H1 (cell line): Measurements from ENCODE around the gene ISY1. TPM values are rescaled to one million over a fixed set of nuclear protein-coding genes. Genes with fewer than 3 reads are reported as not detected.

ENCODE experiments used
- CTCF ChIA-PET: fragments of 300-600 bp; sonication (Branson Sonifier 250); formaldehyde crosslinking; loops from one replicate; lab custom pipeline; 2021; ENCODE audit not compliant: partially characterized antibody; lab: Charles Lee
- POLR2A ChIA-PET: fragments of 300-600 bp; sonication (Branson Sonifier 250); formaldehyde crosslinking; loops from one replicate; lab custom pipeline; 2021; ENCODE audit warnings: inconsistent platforms; ENCODE audit not compliant: partially characterized antibody; lab: Charles Lee
- DNase-seq, 2 experiments: peaks; one replicate each; pipeline versions ENCODE4 v3.0.0 to v3.0.0-alpha.2; 2010 to 2022; ENCODE audit warnings: low spot score in 2 of 2, low read depth in 1 of 2, mixed read lengths in 1 of 2
- FAIRE-seq: peaks from 2 replicates; lab custom pipeline; 2011; peaks lifted over from hg19 to GRCh38; lab: Jason Lieb, UNC
- H2AFZ ChIP-seq: 2 replicates; pipeline ENCODE4 v1.8.1; 2012; ENCODE audit warnings: low read length, inconsistent platforms
- H2AK5ac ChIP-seq: 2 replicates; pipeline ENCODE4 v1.6.1; 2013; ENCODE audit warnings: low read depth, low read length
- H2BK120ac ChIP-seq: replicated peaks from 2 replicates; pipeline ENCODE3; 2013; ENCODE audit warnings: low read depth, low read length, inconsistent platforms
- H2BK12ac ChIP-seq: 2 replicates; pipeline ENCODE4 v1.6.1; 2013; ENCODE audit warnings: low read depth, low read length
- H2BK15ac ChIP-seq: 2 replicates; pipeline ENCODE4 v1.6.1; 2013; ENCODE audit warnings: low read length
- H2BK20ac ChIP-seq: 2 replicates; pipeline ENCODE4 v1.6.1; 2013; ENCODE audit warnings: low read length
- H2BK5ac ChIP-seq: 2 replicates; pipeline ENCODE4 v1.6.1; 2013; ENCODE audit warnings: low read depth, low read length
- H3K14ac ChIP-seq: 2 replicates; pipeline ENCODE4 v1.6.1; 2013; ENCODE audit warnings: inconsistent platforms; ENCODE audit not compliant: insufficient read length
- H3K18ac ChIP-seq: 2 replicates; pipeline ENCODE4 v1.6.1; 2013; ENCODE audit warnings: low read length; ENCODE audit errors: extremely low read depth
- H3K23ac ChIP-seq: 2 replicates; pipeline ENCODE4 v1.6.1; 2013; ENCODE audit warnings: inconsistent platforms; ENCODE audit not compliant: insufficient read length
- H3K23me2 ChIP-seq: 2 replicates; pipeline ENCODE4 v1.6.1; 2013; ENCODE audit warnings: low read depth, low read length
- H3K27ac ChIP-seq: 2 replicates; pipeline ENCODE4 v1.6.1; 2011; ENCODE audit warnings: low read depth, low read length, inconsistent platforms
- H3K27me3 ChIP-seq, 4 experiments: replicated peaks in 1 of 4; 1 replicate in 1 of 4; 2 replicates in 3 of 4; pipeline versions ENCODE4 v1.6.1 to v1.8.1; 2011 to 2013; ENCODE audit warnings: low read length in 3 of 4, mild to moderate bottlenecking in 3 of 4, inconsistent platforms in 2 of 4, mixed read lengths in 2 of 4, moderate library complexity in 1 of 4; ENCODE audit not compliant: control insufficient read depth in 3 of 4, insufficient read depth in 3 of 4; ENCODE audit errors: extremely low read depth in 1 of 4
- H3K36me3 ChIP-seq, 4 experiments: 2 replicates each; pipeline versions ENCODE4 v1.6.1 to v1.8.1; 2011 to 2013; ENCODE audit warnings: mild to moderate bottlenecking in 4 of 4, low read length in 3 of 4, moderate library complexity in 2 of 4, control low read depth in 1 of 4, inconsistent platforms in 1 of 4; ENCODE audit not compliant: insufficient read depth in 4 of 4, control insufficient read depth in 2 of 4
- H3K4ac ChIP-seq: replicated peaks from 2 replicates; pipeline ENCODE3; 2013; ENCODE audit warnings: low read length, low read depth, mixed read lengths, inconsistent platforms; ENCODE audit not compliant: insufficient read length
- H3K4me1 ChIP-seq, 4 experiments: replicated peaks in 1 of 4; 1 replicate in 1 of 4; 2 replicates in 3 of 4; pipeline versions ENCODE4 v1.6.1 to v1.8.1; 2011 to 2013; ENCODE audit warnings: low read length in 3 of 4, inconsistent platforms in 2 of 4, mixed read lengths in 1 of 4; ENCODE audit not compliant: insufficient read depth in 4 of 4, control insufficient read depth in 3 of 4
- H3K4me2 ChIP-seq, 2 experiments: 2 replicates each; pipeline versions ENCODE4 v1.6.1 to v1.8.1; 2011 to 2013; ENCODE audit warnings: low read depth in 2 of 2, low read length in 2 of 2, control low read depth in 1 of 2, inconsistent platforms in 1 of 2, mild to moderate bottlenecking in 1 of 2; ENCODE audit not compliant: insufficient read depth in 1 of 2
- H3K4me3 ChIP-seq, 4 experiments: fragments of 200-600, 300-600 bp in 1 of 4; sonication (generic), shearing (Covaris generic), sonication (Bioruptor Twin) in 1 of 4; 2 replicates each; pipeline versions ENCODE4 v1.5.1 to v1.8.1; 2011 to 2016; ENCODE audit warnings: low read length in 4 of 4, low read depth in 3 of 4, control low read depth in 2 of 4, inconsistent platforms in 2 of 4, mild to moderate bottlenecking in 2 of 4, mixed read lengths in 1 of 4, moderate library complexity in 1 of 4; ENCODE audit not compliant: insufficient read depth in 2 of 4; ENCODE audit errors: extremely low read depth in 1 of 4
- H3K56ac ChIP-seq: replicated peaks from 2 replicates; pipeline ENCODE3; 2013; ENCODE audit warnings: low read depth, mild to moderate bottlenecking, mixed read lengths, low read length, inconsistent platforms; ENCODE audit not compliant: insufficient read length
- H3K79me1 ChIP-seq: 2 replicates; pipeline ENCODE4 v1.6.1; 2013; ENCODE audit warnings: low read depth, low read length, control low read depth
- H3K79me2 ChIP-seq, 2 experiments: 2 replicates each; pipeline versions ENCODE4 v1.6.1 to v1.8.1; 2012 to 2013; ENCODE audit warnings: low read length in 2 of 2, mild to moderate bottlenecking in 2 of 2, inconsistent platforms in 1 of 2; ENCODE audit not compliant: insufficient read depth in 2 of 2, control insufficient read depth in 1 of 2
- H3K9ac ChIP-seq, 4 experiments: replicated peaks in 1 of 4; 1 replicate in 1 of 4; 2 replicates in 3 of 4; pipeline versions ENCODE4 v1.6.1 to v1.8.1; 2011 to 2013; ENCODE audit warnings: low read depth in 3 of 4, low read length in 3 of 4, control low read depth in 2 of 4, mild to moderate bottlenecking in 2 of 4, moderate library complexity in 2 of 4, inconsistent platforms in 1 of 4; ENCODE audit errors: extremely low read depth in 1 of 4
- H3K9me3 ChIP-seq, 2 experiments: 2 replicates each; pipeline versions ENCODE4 v1.6.1 to v1.8.1; 2012 to 2013; ENCODE audit warnings: mild to moderate bottlenecking in 2 of 2, moderate library complexity in 2 of 2, control low read depth in 1 of 2, inconsistent platforms in 1 of 2, low read depth in 1 of 2, low read length in 1 of 2, mixed read lengths in 1 of 2; ENCODE audit not compliant: insufficient read depth in 2 of 2
- H4K20me1 ChIP-seq, 2 experiments: replicated peaks in 1 of 2; 2 replicates each; pipeline versions ENCODE3 to v1.8.1; 2011 to 2013; ENCODE audit warnings: inconsistent platforms in 2 of 2, low read length in 2 of 2, mild to moderate bottlenecking in 1 of 2; ENCODE audit not compliant: insufficient read depth in 2 of 2, control insufficient read depth in 1 of 2
- H4K5ac ChIP-seq: 2 replicates; pipeline ENCODE4 v1.6.1; 2013; ENCODE audit warnings: low read length, low read depth, mixed read lengths, inconsistent platforms; ENCODE audit not compliant: insufficient read length
- H4K8ac ChIP-seq: 2 replicates; pipeline ENCODE4 v1.8.0; 2013; ENCODE audit warnings: mild to moderate bottlenecking, moderate library complexity, low read length, inconsistent platforms; ENCODE audit not compliant: insufficient read depth; ENCODE audit errors: extremely low read depth
- H4K91ac ChIP-seq: replicated peaks from 2 replicates; pipeline ENCODE3; 2013; ENCODE audit warnings: low read length, mixed read lengths, inconsistent platforms; ENCODE audit not compliant: insufficient read length
- ASH2L ChIP-seq: fragments of 200-600, 300-600 bp; sonication (generic); IDR thresholded peaks from one replicate; pipeline ENCODE4 v1.7.1; 2017; ENCODE audit warnings: low read length
- CHD2 ChIP-seq: IDR thresholded peaks from 2 replicates; pipeline ENCODE4 v1.6.1; 2012; ENCODE audit warnings: low read length, improper control_type of control experiment
- CTBP2 ChIP-seq: IDR thresholded peaks from 2 replicates; pipeline ENCODE4 v1.7.0; 2011; ENCODE audit warnings: borderline replicate concordance, mild to moderate bottlenecking, moderate library complexity, mixed read lengths, low read length; ENCODE audit not compliant: insufficient read depth, insufficient read length
- JUND ChIP-seq: IDR thresholded peaks from 2 replicates; pipeline ENCODE4 v1.6.1; 2011; ENCODE audit warnings: mild to moderate bottlenecking, improper control_type of control experiment, low read length
- KDM5A ChIP-seq: fragments of 200-600 bp; IDR thresholded peaks from 2 replicates; pipeline ENCODE4 v1.7.1; 2012; ENCODE audit warnings: mild to moderate bottlenecking, low read length, inconsistent platforms, mixed read lengths
- NANOG ChIP-seq: IDR thresholded peaks from 2 replicates; pipeline ENCODE4 v1.6.1; 2011; ENCODE audit warnings: low read length, low read depth, mild to moderate bottlenecking, inconsistent platforms; ENCODE audit not compliant: insufficient read depth, poor library complexity, severe bottlenecking
- RXRA ChIP-seq: IDR thresholded peaks from 2 replicates; pipeline ENCODE4 v1.6.1; 2011; ENCODE audit warnings: low read depth, mild to moderate bottlenecking, low read length, moderate library complexity; ENCODE audit not compliant: insufficient read depth
- SIX5 ChIP-seq: IDR thresholded peaks from 2 replicates; pipeline ENCODE4 v1.6.1; 2011; ENCODE audit warnings: mild to moderate bottlenecking, low read depth, low read length
- SP4 ChIP-seq: IDR thresholded peaks from 2 replicates; pipeline ENCODE4 v1.6.1; 2012; ENCODE audit warnings: low read length, inconsistent platforms
- TAF1 ChIP-seq: IDR thresholded peaks from 2 replicates; pipeline ENCODE4 v1.6.1; 2011; ENCODE audit warnings: mild to moderate bottlenecking, low read depth, low read length
- TCF12 ChIP-seq: IDR thresholded peaks from 2 replicates; pipeline ENCODE4 v1.6.1; 2011; ENCODE audit warnings: low read depth, mild to moderate bottlenecking, low read length
- ZNF274 ChIP-seq: IDR thresholded peaks from 2 replicates; pipeline ENCODE4 v1.7.0; 2012; ENCODE audit warnings: low read length, borderline replicate concordance; ENCODE audit errors: extremely low read depth
- WGBS, 2 experiments: shearing (Covaris generic) in 1 of 2; methylation state at CpG; one replicate each; pipeline versions ENCODE4 v1.1.6 to v1.1.7; 2013 to 2015; ENCODE audit warnings: low lambda C conversion rate in 2 of 2, mixed read lengths in 2 of 2, inconsistent platforms in 1 of 2, low coverage in 1 of 2, missing lambda C conversion rate in 1 of 2; ENCODE audit not compliant: insufficient replicate concordance in 2 of 2, insufficient coverage in 1 of 2, insufficient read length in 1 of 2; ENCODE audit errors: extremely low coverage in 1 of 2, missing lambda C conversion rate in 1 of 2; 5-methylcytosine and 5-hydroxymethylcytosine counted together
- polyA plus RNA-seq, 7 experiments: library from polyadenylated mRNA; depleted of rRNA in 3 of 7; stranded (reverse) in 5 of 7; unstranded in 2 of 7; fragments of >200 nt in 5 of 7; fragments of 200-250 nt in 2 of 7; gene quantifications; 1 replicate in 5 of 7; 2 replicates in 1 of 7; 4 replicates in 1 of 7; pipeline versions ENCODE4 v1.2.1 to v1.2.3, GENCODE V29; 2011 to 2013; ENCODE audit warnings: missing spikeins in 2 of 7, mixed read lengths in 2 of 7
- total RNA-seq: library from RNA; stranded (reverse); fragmentation: NEBNext Ultra II Directional; extraction: Animal tissue kit (Norgen Biotek cat#: 25700); gene quantifications from 2 replicates; pipeline ENCODE4 v1.2.1, GENCODE V29; 2021

ISY1 gene
- total and polyA plus RNA-seq, 2 of the 8 experiments (the other 6 are each of a cell fraction or from before 2014, with no cell fraction given): 16.6 to 38.7 TPM

GRCh38 chr3:129095285-129095684 is 65.6 kb downstream of the ISY1 start:
- Histone ChIP-seq H4K8ac (0 out of 2 replicates have a peak overlapping the region, but pooled peaks have one; percentile 14), H2BK120ac (no peak overlapping the region), H3K23me2 (no peaks in the 10 kb centered on the region), H3K14ac (no peak overlapping the region), H4K91ac (no peak overlapping the region), H3K9me3 (no peaks in the 10 kb centered on the region), H3K27ac (no peak overlapping the region), H3K9ac (no peak overlapping the region), H3K4me3 (no peak overlapping the region), H2BK20ac (no peak overlapping the region), H4K5ac (no peak overlapping the region), H3K18ac (no peak overlapping the region)
- no peak for DNase-seq
- 89% methylated on average over 10 of the region's 10 CpGs; no CpG with 5 or more reads in 1 of the 2 experiments for WGBS, 2 experiments
- CTCF ChIA-PET: interaction anchor here (0.8 to 3.0 kb wide), 10 partner anchors 9 to 150 kb away, joined by 3 to 13 read pairs (median 4); no protein-coding TSS in a partner anchor
- TF ChIP-seq ASH2L (no peak), JUND (no peak), RXRA (no peak), TAF1 (no peak), KDM5A (no peak), SP4 (no peak), ZNF274 (no peak), NANOG (no peak), SIX5 (no peak), TCF12 (no peak), CTBP2 (no peak), CHD2 (no peak)
- TF ChIP-seq, all 59 proteins: peak for 0
- Histone ChIP-seq H3K36me3 (peaks cover 0 to 13% (median 2%) of the 10 kb centered on the region in 4 experiments; a peak in 4 of 8 replicates), H3K23ac (no peak overlapping the region), H3K79me1 (peaks cover 3% of the 10 kb centered on the region), H2AFZ (no peak overlapping the region), H3K4me2 (no peak overlapping the region), H3K56ac (no peak overlapping the region), H2BK12ac (no peak overlapping the region), H2BK15ac (no peak overlapping the region), H3K4me1 (no peaks in the 10 kb centered on the region), H2BK5ac (no peak overlapping the region), H3K79me2 (peaks cover 0 to 9% of the 10 kb centered on the region in 2 experiments; a peak in 2 of 4 replicates), H3K4ac (no peak overlapping the region), H3K27me3 (no peaks in the 10 kb centered on the region), H4K20me1 (peaks cover 3 to 4% of the 10 kb centered on the region in 2 experiments), H2AK5ac (no peak overlapping the region)
- POLR2A ChIA-PET: interaction anchor here (1.0 to 1.4 kb wide), 5 partner anchors 8 to 177 kb away, joined by 3 to 4 read pairs (median 4); no protein-coding TSS in a partner anchor
- FAIRE-seq: no peak
